GM12891 (cell line): ENCODE data around the gene GIMAP5.

Experiments used
- PAX5 ChIP-seq: IDR thresholded peaks from 2 replicates; pipeline ENCODE4 v1.6.1; 2011; ENCODE audit warnings: low read length, moderate library complexity, mild to moderate bottlenecking; ENCODE audit not compliant: insufficient read depth, severe bottlenecking
- POLR2A ChIP-seq: IDR thresholded peaks from 2 replicates; pipeline ENCODE4 v1.6.1; 2011; ENCODE audit warnings: low read depth, low read length, control low read depth
- POLR2AphosphoS5 ChIP-seq: IDR thresholded peaks from 2 replicates; pipeline ENCODE4 v1.6.1; 2011; ENCODE audit warnings: low read depth, low read length, control low read depth
- POU2F2 ChIP-seq: IDR thresholded peaks from 2 replicates; pipeline ENCODE4 v1.6.1; 2011; ENCODE audit warnings: low read depth, mild to moderate bottlenecking, control low read depth, low read length, moderate library complexity
- SPI1 ChIP-seq: IDR thresholded peaks from 2 replicates; pipeline ENCODE4 v1.6.1; 2011; ENCODE audit warnings: low read depth, low read length, control low read depth
- TAF1 ChIP-seq: IDR thresholded peaks from 2 replicates; pipeline ENCODE4 v1.6.1; 2011; ENCODE audit warnings: low read depth, low read length, control low read depth

- TF ChIP-seq POLR2A, result no peak
- TF ChIP-seq POLR2AphosphoS5, result no peak
- no peak for TF ChIP-seq TAF1
- TF ChIP-seq POU2F2, result no peak
- no peak for TF ChIP-seq SPI1
- no peak for TF ChIP-seq PAX5
These were observed 9.8 kb upstream of the GIMAP5 start for GRCh38 chr7:150727381-150727780.
